CD8-positive, alpha-beta memory T cell (primary cell): ENCODE data around the gene GLI2. TPM values are rescaled to one million over a fixed set of nuclear protein-coding genes. Genes with fewer than 3 reads are reported as not detected.
A peak's percentile ranks its signal among the peaks of the same experiment; 100 is the strongest.

ENCODE experiments used
- CTCF ChIA-PET: fragments of 350-600 bp; sonication (Branson Sonifier 250); formaldehyde crosslinking; loops from one replicate; lab custom pipeline; 2021; ENCODE audit warnings: antibody characterized with exemption; lab: Charles Lee
- POLR2A ChIA-PET: fragments of 350-600 bp; sonication (Branson Sonifier 250); formaldehyde crosslinking; loops from one replicate; lab custom pipeline; 2021; ENCODE audit warnings: antibody characterized with exemption; lab: Charles Lee
- DNase-seq, 5 donors: peaks; one replicate each; pipeline versions ENCODE4 v3.0.0 to v3.0.0-alpha.2; 2020 to 2022; ENCODE audit warnings: mixed read lengths in 1 of 5
- H3K27ac ChIP-seq: one replicate; pipeline ENCODE4 v1.7.0; 2013; ENCODE audit warnings: low read depth, mild to moderate bottlenecking, low read length, moderate library complexity
- H3K27me3 ChIP-seq: 2 replicates; pipeline ENCODE4 v1.7.0; 2013; ENCODE audit warnings: low read length, mild to moderate bottlenecking; ENCODE audit not compliant: insufficient read depth, poor library complexity, severe bottlenecking
- H3K36me3 ChIP-seq: 2 replicates; pipeline ENCODE4 v1.7.0; 2013; ENCODE audit warnings: mild to moderate bottlenecking, low read length, moderate library complexity; ENCODE audit not compliant: insufficient read depth
- H3K4me1 ChIP-seq: 2 replicates; pipeline ENCODE4 v1.7.0; 2013; ENCODE audit warnings: mild to moderate bottlenecking, low read length, moderate library complexity; ENCODE audit not compliant: insufficient read depth
- H3K4me3 ChIP-seq: 2 replicates; pipeline ENCODE4 v1.7.0; 2013; ENCODE audit warnings: mild to moderate bottlenecking, low read length
- H3K9me3 ChIP-seq: 2 replicates; pipeline ENCODE4 v1.7.0; 2013; ENCODE audit warnings: mild to moderate bottlenecking, low read length
- H3K27ac Mint-ChIP-seq, 8 donors: one replicate each; pipeline ENCODE4 v1.8.0; 2020 to 2021; ENCODE audit warnings: mixed read lengths in 8 of 8, mild to moderate bottlenecking in 6 of 8, inconsistent platforms in 3 of 8, moderate library complexity in 3 of 8
- H3K27me3 Mint-ChIP-seq, 2 donors: one replicate each; pipeline ENCODE4 v1.8.0; 2020 to 2021; ENCODE audit warnings: mixed read lengths in 2 of 2, mild to moderate bottlenecking in 1 of 2, moderate library complexity in 1 of 2
- H3K36me3 Mint-ChIP-seq, 3 donors: one replicate each; pipeline ENCODE4 v1.8.0; 2020 to 2021; ENCODE audit warnings: mixed read lengths in 3 of 3, inconsistent platforms in 1 of 3, mild to moderate bottlenecking in 1 of 3
- H3K4me1 Mint-ChIP-seq, 3 donors: one replicate each; pipeline ENCODE4 v1.8.0; 2020 to 2021; ENCODE audit warnings: mixed read lengths in 3 of 3, inconsistent platforms in 1 of 3, mild to moderate bottlenecking in 1 of 3
- H3K4me3 Mint-ChIP-seq, 7 donors: one replicate each; pipeline ENCODE4 v1.8.0; 2020 to 2021; ENCODE audit warnings: mixed read lengths in 7 of 7, mild to moderate bottlenecking in 6 of 7, moderate library complexity in 4 of 7, inconsistent platforms in 2 of 7
- H3K9me3 Mint-ChIP-seq, 5 donors: one replicate each; pipeline ENCODE4 v1.8.0; 2020 to 2022; ENCODE audit warnings: mixed read lengths in 5 of 5, mild to moderate bottlenecking in 3 of 5, moderate library complexity in 2 of 5, inconsistent platforms in 1 of 5
- polyA plus RNA-seq: library from polyadenylated mRNA; unstranded; fragments of 300-500 nt; fragmentation: Illumina TruSeq; gene quantifications from one replicate; pipeline ENCODE4 v1.2.3, GENCODE V29; 2021
- total RNA-seq, 2 experiments: library from RNA; stranded (reverse); gene quantifications; one replicate each; pipeline ENCODE4 v1.2.3, GENCODE V29; 2021

The GLI2 gene
- total and polyA plus RNA-seq, 3 experiments from 2014 or later, result not detected

- peak in 1 of 5 donors; percentile 19 for DNase-seq
- H3K27me3 Mint-ChIP-seq, result peaks cover 0 to 8% of the 10 kb centered on the region in 2 donors
Observed at GRCh38 chr2:120764492-120764891, 28.8 kb downstream of the GLI2 start.

GRCh38 chr2:120764991-120765677 is 29.5 kb downstream of the GLI2 start:
- ChIA-PET CTCF (no interaction called here), POLR2A (no interaction called here)
- H3K4me3 Mint-ChIP-seq, result no peak overlapping the region
- Histone ChIP-seq H3K27ac (no peak overlapping the region), H3K36me3 (no peaks in the 10 kb centered on the region), H3K9me3 (no peaks in the 10 kb centered on the region), H3K27me3 (no peaks in the 10 kb centered on the region), H3K4me1 (no peaks in the 10 kb centered on the region), H3K4me3 (no peak overlapping the region)
- H3K4me1 Mint-ChIP-seq, result no peaks in the 10 kb centered on the region
- peak in 1 of 5 donors; percentile 36 for DNase-seq
- no peaks in the 10 kb centered on the region for H3K36me3 Mint-ChIP-seq
- H3K9me3 Mint-ChIP-seq, result no peaks in the 10 kb centered on the region
- H3K27me3 Mint-ChIP-seq, result peaks cover 1 to 8% of the 10 kb centered on the region in 2 donors
- no peak overlapping the region for H3K27ac Mint-ChIP-seq

More at GRCh38 chr2:120764492-120764891, 28.8 kb downstream of the GLI2 start:
- no peaks in the 10 kb centered on the region for H3K36me3 Mint-ChIP-seq
- POLR2A ChIA-PET, result no interaction called here
- H3K27me3 ChIP-seq, result no peaks in the 10 kb centered on the region
- no peaks in the 10 kb centered on the region for H3K4me1 Mint-ChIP-seq
- CTCF ChIA-PET, result no interaction called here
- no peaks in the 10 kb centered on the region for H3K4me1 ChIP-seq
- no peaks in the 10 kb centered on the region for H3K36me3 ChIP-seq
- no peak overlapping the region for H3K27ac ChIP-seq
- H3K4me3 Mint-ChIP-seq, result no peak overlapping the region
- H3K9me3 ChIP-seq, result no peaks in the 10 kb centered on the region
- H3K9me3 Mint-ChIP-seq, result no peaks in the 10 kb centered on the region
- H3K27ac Mint-ChIP-seq, result no peak overlapping the region
- no peak overlapping the region for H3K4me3 ChIP-seq

GRCh38 chr2:120765678-120766469 is 30.2 kb downstream of the GLI2 start:
- peak in 1 of 5 donors; percentile 30 for DNase-seq
- Mint-ChIP-seq H3K4me1 (no peaks in the 10 kb centered on the region), H3K27ac (no peak overlapping the region), H3K9me3 (no peaks in the 10 kb centered on the region), H3K4me3 (no peak overlapping the region), H3K36me3 (no peaks in the 10 kb centered on the region), H3K27me3 (peaks cover 1 to 3% of the 10 kb centered on the region in 2 donors)
- Histone ChIP-seq H3K9me3 (no peaks in the 10 kb centered on the region), H3K27ac (no peak overlapping the region), H3K4me3 (no peak overlapping the region), H3K4me1 (no peaks in the 10 kb centered on the region), H3K27me3 (no peaks in the 10 kb centered on the region), H3K36me3 (no peaks in the 10 kb centered on the region)
- ChIA-PET POLR2A (no interaction called here), CTCF (no interaction called here)

GRCh38 chr2:120766470-120767351 is 31.0 kb downstream of the GLI2 start:
- Mint-ChIP-seq H3K4me3 (no peak overlapping the region), H3K9me3 (no peaks in the 10 kb centered on the region), H3K4me1 (no peaks in the 10 kb centered on the region), H3K27ac (peak overlapping the region in 1 of 8 donors; percentile 22), H3K27me3 (peaks cover 0 to 1% of the 10 kb centered on the region in 2 donors), H3K36me3 (no peaks in the 10 kb centered on the region)
- peak in 1 of 5 donors; percentile 30 for DNase-seq
- no peaks in the 10 kb centered on the region for H3K4me1 ChIP-seq
- ChIA-PET POLR2A (no interaction called here), CTCF (interaction anchor here (0.7 kb wide), 1 partner anchor 106 kb away, joined by 3 read pairs; no protein-coding TSS in a partner anchor)
- H3K36me3 ChIP-seq, result no peaks in the 10 kb centered on the region
- no peak overlapping the region for H3K4me3 ChIP-seq
- no peak overlapping the region for H3K27ac ChIP-seq
- H3K9me3 ChIP-seq, result no peaks in the 10 kb centered on the region
- H3K27me3 ChIP-seq, result no peaks in the 10 kb centered on the region

GRCh38 chr2:120767486-120768005 is 31.9 kb downstream of the GLI2 start:
- no peak overlapping the region for H3K27ac Mint-ChIP-seq
- no peaks in the 10 kb centered on the region for H3K4me1 Mint-ChIP-seq
- H3K36me3 ChIP-seq, result no peaks in the 10 kb centered on the region
- H3K27ac ChIP-seq, result no peak overlapping the region
- CTCF ChIA-PET, result no interaction called here
- H3K4me3 ChIP-seq, result no peak overlapping the region
- H3K9me3 Mint-ChIP-seq, result no peaks in the 10 kb centered on the region
- H3K36me3 Mint-ChIP-seq, result no peaks in the 10 kb centered on the region
- peaks cover 0 to 1% of the 10 kb centered on the region in 2 donors for H3K27me3 Mint-ChIP-seq
- H3K9me3 ChIP-seq, result no peaks in the 10 kb centered on the region
- no peaks in the 10 kb centered on the region for H3K27me3 ChIP-seq
- POLR2A ChIA-PET, result no interaction called here
- no peaks in the 10 kb centered on the region for H3K4me1 ChIP-seq
- peak in 1 of 5 donors; percentile 8 for DNase-seq
- no peak overlapping the region for H3K4me3 Mint-ChIP-seq

GRCh38 chr2:120768112-120769048 is 32.7 kb downstream of the GLI2 start:
- no peaks in the 10 kb centered on the region for H3K9me3 Mint-ChIP-seq
- no peaks in the 10 kb centered on the region for H3K36me3 ChIP-seq
- H3K4me1 ChIP-seq, result no peaks in the 10 kb centered on the region
- H3K4me3 Mint-ChIP-seq, result no peak overlapping the region
- no peak overlapping the region for H3K4me3 ChIP-seq
- H3K27me3 ChIP-seq, result no peaks in the 10 kb centered on the region
- peaks cover 0 to 1% of the 10 kb centered on the region in 2 donors for H3K27me3 Mint-ChIP-seq
- no peaks in the 10 kb centered on the region for H3K36me3 Mint-ChIP-seq
- ChIA-PET POLR2A (no interaction called here), CTCF (no interaction called here)
- DNase-seq, result peak in 1 of 5 donors; percentile 34
- no peaks in the 10 kb centered on the region for H3K9me3 ChIP-seq
- no peak overlapping the region for H3K27ac Mint-ChIP-seq
- H3K4me1 Mint-ChIP-seq, result no peaks in the 10 kb centered on the region
- no peak overlapping the region for H3K27ac ChIP-seq

- no peaks in the 10 kb centered on the region for H3K36me3 ChIP-seq
- no peaks in the 10 kb centered on the region for H3K4me1 ChIP-seq
- ChIA-PET POLR2A (no interaction called here), CTCF (no interaction called here)
- Mint-ChIP-seq H3K27me3 (peaks cover 0 to 1% of the 10 kb centered on the region in 2 donors), H3K36me3 (no peaks in the 10 kb centered on the region), H3K27ac (no peak overlapping the region), H3K9me3 (no peaks in the 10 kb centered on the region), H3K4me3 (no peak overlapping the region), H3K4me1 (no peaks in the 10 kb centered on the region)
- H3K9me3 ChIP-seq, result no peaks in the 10 kb centered on the region
- no peak overlapping the region for H3K27ac ChIP-seq
- peak in 1 of 5 donors; percentile 23 for DNase-seq
- H3K27me3 ChIP-seq, result no peaks in the 10 kb centered on the region
- no peak overlapping the region for H3K4me3 ChIP-seq
Observed at GRCh38 chr2:120769076-120769786, 33.6 kb downstream of the GLI2 start.
